Activated CD8-positive, alpha-beta memory T cell treated with anti-CD3 and anti-CD28 coated beads, Interleukin-2, amount 50 U/mL, for 1 hour (primary cell): ENCODE data around the gene RDH12.
A peak's percentile ranks its signal among the peaks of the same experiment; 100 is the strongest.
"Not testable (repeated sequence)": the region's sequence is repeated elsewhere in the genome, so short reads cannot be mapped to it uniquely, and the experiment has no call there.

Source experiments
- DNase-seq: peaks from one replicate; pipeline ENCODE4 v3.0.0-alpha.2; 2020; ENCODE audit errors: extremely low read depth

The RDH12 gene

GRCh38 chr14:67701492-67701891 is at the start of gene RDH12:
Gene RDH12 (plus strand): TSS chr14:67701886. CDS start chr14:67722643, 20,757 bp downstream.
- DNase-seq = not testable (repeated sequence)

- no peak for DNase-seq
Observed at GRCh38 chr14:67652189-67652588, 49.5 kb upstream of the RDH12 start.

- no peak for DNase-seq
Observed at GRCh38 chr14:67653651-67654280, 47.9 kb upstream of the RDH12 start.

DNA sequence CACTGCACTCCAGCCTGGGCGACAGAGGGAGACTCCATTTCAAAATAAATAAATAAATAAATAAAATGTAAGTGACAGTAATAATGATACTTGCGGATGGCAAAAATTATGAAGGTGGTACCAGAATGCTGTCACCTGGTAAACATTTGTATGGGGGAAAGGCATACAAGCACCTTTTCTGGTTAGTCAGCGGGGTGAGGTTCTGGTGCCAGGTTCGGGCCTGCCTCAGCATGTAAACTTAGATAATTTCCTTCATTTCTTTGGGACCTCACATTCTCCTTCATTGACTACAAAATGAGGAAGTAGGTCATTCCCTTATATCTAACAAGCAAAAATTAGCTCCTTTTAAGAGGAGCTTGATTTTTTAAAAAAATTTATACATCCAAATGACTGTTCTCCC is 38.1 kb upstream of the RDH12 start:
- DNase-seq = no peak

DNA sequence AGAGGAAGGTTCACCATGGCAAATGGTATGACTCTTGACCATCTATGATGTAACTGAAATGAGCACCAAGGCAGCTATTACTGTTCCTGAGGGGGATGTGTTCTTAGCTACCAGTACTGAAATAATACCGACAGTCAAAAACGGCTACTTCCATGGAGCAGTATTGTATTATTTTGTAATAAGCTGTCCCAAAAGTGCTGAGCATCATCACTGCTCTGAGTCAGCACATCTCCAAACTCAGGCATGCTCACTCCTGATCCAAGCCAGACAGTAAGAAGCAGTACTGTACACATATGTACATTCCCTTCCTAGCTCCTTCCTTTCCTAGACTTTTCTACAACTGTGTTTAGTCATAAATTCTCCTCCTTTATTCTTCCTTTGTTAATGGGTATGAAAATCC is 35.8 kb upstream of the RDH12 start:
- DNase-seq = no peak

GRCh38 chr14:67666750-67667449 is 34.8 kb upstream of the RDH12 start:
- DNase-seq = peak; percentile 17

GRCh38 chr14:67668559-67668958 is 33.1 kb upstream of the RDH12 start:
- DNase-seq = no peak

DNA sequence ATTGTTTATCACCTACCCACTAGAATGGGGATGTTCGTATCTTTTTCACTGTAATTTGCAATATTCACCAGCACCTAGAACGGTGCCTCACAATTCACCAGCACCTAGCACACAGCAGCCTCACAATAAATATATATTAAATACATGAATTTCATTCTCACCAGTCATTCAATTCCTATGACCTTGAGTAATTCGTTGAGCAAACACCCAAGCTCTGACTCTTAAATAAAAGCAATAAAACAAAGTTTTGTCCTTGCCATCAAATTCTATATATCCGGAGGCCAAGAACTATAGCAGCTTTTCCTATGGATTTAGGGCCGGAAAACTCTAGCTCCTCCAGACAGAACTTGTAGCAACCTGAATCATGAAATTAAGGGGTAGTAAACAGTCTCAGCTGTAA is 28.2 kb upstream of the RDH12 start:
- DNase-seq = no peak

- no peak for DNase-seq
Observed at GRCh38 chr14:67674139-67674479, 27.6 kb upstream of the RDH12 start.

DNA sequence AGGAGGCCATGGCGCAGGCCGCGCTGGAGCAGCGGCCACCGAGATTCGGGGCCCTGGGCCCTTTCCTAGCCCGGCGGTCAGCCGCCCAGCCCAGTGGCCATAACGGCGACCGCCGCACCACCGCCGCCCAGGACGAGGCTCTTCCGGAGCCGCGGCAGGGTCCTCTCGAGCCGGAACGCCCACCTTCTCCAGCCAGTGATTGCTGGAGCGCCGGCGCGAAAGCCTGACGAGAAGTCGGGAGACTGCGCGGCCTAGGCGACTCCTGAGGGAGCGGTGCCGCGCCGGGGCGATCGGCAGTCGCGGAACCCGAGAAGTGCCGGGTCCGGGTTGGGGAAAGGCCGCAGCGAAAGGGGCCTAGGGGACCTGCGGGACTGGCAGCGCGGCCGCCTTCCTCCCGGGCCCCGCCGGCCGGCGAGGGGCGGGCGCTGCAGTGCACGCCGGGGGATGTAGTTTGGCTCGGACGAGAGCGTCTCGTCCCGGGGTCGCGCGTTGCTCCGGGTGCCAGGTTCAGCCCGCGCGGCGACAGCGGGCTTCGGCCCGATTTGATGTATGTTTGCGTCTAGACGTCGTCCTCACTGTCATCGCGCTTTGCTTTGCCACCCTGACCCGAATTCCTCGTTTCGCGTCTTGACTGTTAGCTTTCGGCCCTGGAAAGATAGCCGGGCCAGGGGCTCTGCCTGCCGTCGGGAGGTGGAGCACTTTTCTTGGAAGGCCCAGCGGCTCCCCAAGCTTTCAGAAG is 27.0 kb upstream of the RDH12 start, which contains the start of gene VTI1B:
VTI1B (minus strand) TSS at position 153 of the 739 bp plus-strand sequence; CDS start at position 10, 143 bp downstream.
- peak; percentile 38 for DNase-seq

DNA sequence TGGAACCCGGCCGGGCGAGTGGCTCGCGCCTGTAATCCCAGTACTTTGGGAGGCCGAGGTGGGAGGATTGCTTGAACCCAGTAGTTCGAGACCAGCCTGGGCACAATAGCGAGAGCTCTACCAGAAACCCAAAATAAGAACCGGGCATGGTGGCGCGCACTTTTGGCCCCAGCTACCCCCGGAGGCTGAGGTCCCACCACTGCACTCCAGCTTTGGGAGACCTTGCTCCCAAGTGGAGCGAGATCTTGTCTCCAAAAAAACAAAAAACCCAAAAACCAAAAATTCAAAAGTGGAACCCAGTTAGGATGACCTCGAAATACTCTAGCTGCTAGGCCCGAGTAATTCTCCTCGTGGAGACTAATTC is 26.5 kb upstream of the RDH12 start:
- DNase-seq = no peak

- no peak for DNase-seq
Observed at GRCh38 chr14:67679006-67679405, 22.7 kb upstream of the RDH12 start.

DNA sequence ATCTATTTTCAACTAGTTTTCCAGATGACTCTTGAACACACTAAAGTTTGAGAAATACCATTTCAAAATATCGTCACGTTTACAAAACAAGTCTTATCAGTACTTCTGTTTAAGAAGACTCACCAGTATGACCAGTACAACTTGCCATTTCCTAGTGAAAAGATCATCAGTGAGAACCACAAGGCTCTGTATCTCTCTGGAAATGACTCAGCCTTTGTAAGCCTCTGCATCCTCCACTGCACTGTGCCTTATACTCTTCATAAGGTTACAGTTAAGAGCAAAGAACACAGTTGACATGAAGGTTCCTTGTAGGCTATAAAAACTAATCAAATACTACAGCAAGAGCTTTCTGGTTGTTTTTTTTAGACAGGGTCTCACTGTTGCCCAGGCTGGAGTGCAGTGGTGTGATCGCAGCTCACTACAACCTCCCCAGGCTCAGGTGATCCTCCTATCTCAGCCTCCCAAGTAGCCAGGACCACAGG is 21.5 kb upstream of the RDH12 start:
- DNase-seq = no peak

- no peak for DNase-seq
Observed at GRCh38 chr14:67680941-67681340, 20.7 kb upstream of the RDH12 start.

- DNase-seq = no peak
Observed at GRCh38 chr14:67683842-67684241, 17.8 kb upstream of the RDH12 start.

- DNase-seq = no peak
Observed at GRCh38 chr14:67690011-67690410, 11.7 kb upstream of the RDH12 start.

- peak; percentile 39 for DNase-seq
Observed at GRCh38 chr14:67694791-67695393, 6.8 kb upstream of the RDH12 start.

DNA sequence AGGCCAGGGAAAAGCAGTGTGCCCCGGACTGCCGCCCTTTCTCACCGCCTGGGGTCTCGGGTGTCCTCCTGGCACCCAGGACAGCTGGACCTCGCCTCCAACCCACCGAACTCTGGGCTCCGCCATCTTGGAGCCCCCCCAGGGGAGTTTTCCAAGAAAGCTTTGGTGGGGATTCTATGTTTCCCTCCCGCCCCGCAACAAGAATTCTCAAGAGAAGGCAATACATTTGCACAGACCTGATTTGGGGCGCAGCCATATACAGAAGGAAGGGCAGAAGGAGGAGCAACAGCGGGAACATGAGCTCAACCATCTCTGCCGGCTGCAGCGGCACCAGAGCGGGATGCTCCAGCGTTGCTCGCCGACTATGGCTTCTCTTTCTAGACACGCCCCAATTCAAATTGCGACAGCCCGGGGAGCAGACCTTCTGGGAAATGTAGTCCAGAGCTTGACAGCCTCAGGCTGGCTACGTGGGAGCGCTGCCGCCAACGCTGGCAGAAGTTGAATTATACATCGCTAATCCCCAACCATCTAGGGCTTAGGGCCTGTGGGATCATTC is 6.2 kb upstream of the RDH12 start, which contains the start of gene RDH11:
RDH11 (minus strand) TSS at position 371 of the 556 bp plus-strand sequence; CDS start at position 310, 61 bp downstream.
- peak; percentile 62 for DNase-seq

GRCh38 chr14:67697006-67697405 is 4.7 kb upstream of the RDH12 start:
- no peak for DNase-seq

DNA sequence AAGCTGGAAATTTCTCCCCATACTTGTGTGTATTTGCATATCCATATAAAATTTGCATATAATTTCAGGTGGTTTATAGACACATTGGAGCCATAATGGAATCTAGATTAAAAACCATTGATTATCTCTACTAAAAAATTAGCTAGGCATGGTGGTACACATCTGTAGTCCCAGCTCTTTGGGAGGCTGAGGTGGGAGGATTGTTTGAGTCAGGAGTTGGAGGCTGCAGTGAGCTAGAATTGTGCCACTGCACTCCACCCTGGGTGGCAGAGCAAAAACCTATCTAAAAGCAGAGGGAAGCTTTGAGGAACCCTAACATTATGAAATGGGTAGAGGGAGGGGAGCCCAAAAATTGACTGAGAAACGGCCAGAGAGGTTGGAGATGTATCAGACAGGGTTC is 3.5 kb upstream of the RDH12 start:
- DNase-seq = no peak

DNA sequence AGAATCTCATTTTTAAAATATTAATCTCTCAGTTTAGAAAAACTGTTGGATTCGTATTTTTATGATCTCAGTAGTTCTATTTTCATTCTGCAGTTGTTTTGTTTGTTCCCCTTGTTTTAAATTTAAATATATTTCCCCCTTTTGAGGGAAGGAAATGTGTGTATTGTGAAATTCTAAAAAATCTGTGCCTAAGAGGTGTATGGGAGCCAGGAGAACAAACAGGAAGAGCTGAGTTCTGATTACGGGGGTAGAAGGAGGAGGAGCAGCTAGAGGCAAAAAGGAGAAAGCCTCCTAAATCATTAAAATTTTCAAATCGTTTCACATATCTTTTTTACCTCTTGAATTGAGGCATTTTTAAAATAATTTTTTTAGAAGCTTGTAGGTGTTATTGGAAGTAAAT is 2.3 kb downstream of the RDH12 start:
- DNase-seq = no peak
